ENCODE data around the gene CCDC9.
A peak's percentile ranks its signal among the peaks of the same experiment; 100 is the strongest.

Gene CCDC9

DNA sequence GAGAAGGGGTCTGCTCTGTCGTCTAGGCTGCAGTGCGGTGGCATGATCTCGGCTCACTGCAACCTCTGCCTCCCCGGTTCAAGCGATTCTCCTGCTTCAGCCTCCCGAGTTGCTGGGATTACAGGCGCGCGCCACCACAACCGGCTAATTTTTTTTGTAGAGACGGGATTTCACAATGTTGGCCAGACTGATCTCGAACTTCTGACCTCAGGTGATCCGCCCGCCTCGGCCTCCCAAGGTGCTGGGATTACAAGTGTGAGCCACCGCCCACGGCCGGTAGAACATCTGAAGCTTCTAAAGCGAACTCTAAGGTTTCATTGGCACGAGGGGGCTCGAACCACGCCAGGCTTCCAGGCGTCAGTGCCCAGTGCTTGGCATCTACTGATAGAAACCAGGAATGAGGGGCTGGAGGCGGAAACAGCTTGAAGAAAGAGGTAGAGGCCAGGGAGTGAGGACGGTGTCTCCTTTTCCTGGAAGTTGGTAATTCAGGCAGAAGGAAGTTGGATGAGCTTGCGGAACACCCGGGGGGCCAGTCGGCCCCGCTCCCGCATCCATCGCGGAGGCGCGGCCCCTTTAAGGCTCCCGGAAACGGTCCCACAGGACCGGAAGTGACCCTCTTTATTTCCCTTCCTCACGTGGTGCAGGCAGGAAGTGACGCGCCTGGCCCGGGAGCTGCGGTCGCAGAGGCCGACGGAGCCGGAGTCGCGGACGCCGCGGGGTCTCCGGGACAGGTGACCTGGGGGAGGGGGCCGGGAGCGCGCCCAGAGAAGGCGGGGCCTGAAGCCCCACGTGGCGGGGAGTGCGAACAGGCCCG is at the start of gene CCDC9:
TSS of gene CCDC9 (plus strand) at position 647 of the 814 bp plus-strand sequence. CDS start 1,876 bp downstream, outside the sequence.
- peak; percentile 85 for DNase-seq

DNA sequence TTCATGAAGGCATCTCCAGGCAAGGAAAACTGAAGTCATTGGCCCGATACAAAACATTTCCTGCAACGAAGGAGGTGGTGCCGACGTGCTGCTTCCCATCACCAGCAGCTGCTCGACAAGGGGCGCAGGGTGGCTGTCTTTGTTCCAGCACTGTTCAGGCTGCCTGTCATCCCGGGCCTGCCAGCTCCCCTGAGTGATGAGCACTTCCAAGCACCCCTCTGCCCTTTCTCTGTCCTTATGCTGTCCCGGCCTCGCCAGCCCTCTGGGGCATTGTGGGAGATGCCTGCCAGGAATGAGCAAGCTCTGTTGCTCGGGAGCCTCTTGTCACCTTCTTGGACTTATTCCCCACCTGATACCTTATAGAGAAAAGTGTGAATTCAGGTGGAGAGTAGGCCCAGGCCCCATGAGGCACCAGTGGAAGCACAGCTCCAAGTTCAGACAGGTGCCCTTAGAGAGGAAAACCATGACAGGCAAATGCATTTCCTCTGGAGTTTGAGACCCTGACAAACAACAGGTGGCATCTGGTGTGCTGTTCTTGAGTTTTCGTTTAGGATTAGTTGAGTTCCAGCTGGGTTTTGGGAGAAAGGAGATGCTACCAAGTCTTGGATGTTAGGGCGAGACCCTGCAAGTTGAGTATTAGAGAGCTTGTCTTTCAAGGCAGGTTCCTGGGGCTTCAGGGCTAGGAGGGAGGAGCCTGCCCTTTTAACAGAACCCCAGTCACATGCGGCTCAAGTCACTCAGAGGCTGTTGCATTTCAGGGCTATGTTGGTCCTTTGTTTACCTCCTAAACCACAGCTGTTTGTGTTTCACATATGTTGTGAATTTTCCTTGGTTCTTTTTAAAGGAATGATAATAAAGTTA is 46.8 kb upstream of the CCDC9 start:
- no peak for DNase-seq

- no peak for DNase-seq
Observed at GRCh38 chr19:47210180-47210490, 46.2 kb upstream of the CCDC9 start.

DNA sequence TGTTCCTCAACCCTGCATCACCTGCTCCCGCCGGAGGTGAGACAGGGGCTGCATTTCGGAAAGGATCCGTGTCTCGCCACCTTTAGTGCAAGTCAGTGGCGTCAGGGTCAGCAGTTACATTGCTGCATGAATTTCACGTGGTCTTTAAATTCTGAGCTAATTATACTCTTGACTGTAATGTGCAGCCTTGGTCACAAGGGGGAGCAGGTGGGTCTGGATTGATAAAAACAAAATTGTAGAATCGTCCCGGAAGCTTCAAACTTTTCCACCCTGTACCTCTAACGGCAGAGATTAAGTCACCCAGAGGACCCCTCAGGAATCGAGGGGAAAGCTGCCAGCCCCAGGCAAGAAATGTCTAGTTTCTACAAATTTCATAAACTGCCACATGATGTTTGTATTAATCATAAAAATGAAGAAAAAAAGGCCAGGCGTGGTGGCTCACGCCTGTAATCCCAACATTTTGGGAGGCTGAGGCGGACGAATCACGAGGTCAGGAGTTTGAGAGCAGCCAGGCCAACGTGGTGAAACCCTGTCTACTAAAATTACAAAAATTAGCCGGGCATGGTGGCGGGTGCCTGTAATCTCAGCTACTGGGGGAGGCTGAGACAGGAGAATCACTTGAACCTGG is 45.5 kb upstream of the CCDC9 start:
- DNase-seq = peak; percentile 22

DNA sequence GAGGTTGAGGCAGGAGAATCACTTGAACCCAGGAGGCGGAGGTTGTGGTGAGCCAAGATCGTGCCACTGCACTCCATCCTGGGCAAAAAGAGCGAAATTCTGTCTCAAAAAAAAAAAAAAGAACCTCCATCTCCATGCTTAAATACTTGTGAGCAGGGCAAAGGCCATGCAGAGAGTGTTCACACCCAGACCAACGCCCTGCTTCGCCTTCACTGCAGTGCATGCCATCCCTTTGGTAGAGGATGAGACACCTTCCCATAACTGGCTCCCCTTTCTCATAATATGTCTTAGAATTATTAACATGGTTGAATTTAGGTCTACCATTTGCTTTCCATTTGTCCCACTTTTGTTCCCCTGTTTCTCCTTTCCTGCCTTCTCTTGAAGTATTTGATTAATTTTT is 40.7 kb upstream of the CCDC9 start:
- DNase-seq = no peak

- no peak for DNase-seq
Observed at GRCh38 chr19:47221080-47221841, 35.1 kb upstream of the CCDC9 start.

DNA sequence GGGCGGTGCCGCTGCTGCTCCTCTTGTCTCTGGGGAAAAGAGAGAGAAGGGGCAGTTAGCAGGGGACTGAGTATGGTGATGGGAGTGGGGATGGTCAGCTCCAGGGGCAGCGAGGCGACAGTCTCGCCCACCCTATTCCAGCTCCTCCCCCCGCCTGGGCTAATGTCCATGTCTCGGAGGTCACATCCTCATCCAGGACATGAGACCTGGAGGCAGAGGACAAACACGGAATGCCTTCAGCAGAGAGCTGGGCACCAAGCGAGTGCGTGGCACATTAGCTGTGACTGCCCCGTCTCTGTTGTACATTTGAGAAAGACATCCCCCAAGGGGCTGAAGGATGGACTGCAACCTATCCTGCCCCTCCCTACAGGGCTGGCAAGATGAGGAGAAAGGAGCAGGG is 34.4 kb upstream of the CCDC9 start:
- DNase-seq = no peak

DNA sequence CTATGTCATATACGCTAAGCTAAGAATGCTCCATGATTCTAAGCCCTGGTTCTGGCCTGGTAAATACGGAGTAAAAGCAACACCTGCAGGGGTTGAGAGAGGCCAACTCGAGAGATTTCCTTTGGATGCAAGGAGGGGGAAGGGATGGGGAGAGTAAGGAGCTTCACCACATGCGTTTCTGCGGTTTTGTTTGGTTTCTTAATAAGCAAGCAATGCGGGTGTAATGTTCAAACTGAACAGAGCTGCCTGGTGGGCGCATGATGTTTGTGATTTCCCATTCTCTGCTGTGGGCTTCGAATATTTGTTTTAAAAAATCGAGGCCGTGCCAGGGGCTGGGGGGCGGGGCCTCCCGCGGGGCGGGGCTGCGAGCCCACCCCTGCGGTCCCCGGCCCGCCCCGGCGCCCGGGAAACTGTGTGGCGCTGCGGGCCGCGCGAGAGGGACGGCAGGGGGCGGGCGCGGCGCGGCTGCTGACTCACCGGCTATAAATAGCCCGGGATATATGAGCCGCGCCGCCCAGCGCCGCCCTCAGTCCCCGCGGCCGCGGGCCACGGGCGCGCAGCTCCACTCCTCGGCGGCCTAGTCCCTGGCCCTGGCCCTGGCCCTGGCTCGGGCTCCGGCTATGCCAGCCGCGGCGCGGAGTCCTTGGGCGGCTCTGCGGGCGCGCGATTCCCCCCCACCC is 30.4 kb upstream of the CCDC9 start:
- peak; percentile 56 for DNase-seq

DNA sequence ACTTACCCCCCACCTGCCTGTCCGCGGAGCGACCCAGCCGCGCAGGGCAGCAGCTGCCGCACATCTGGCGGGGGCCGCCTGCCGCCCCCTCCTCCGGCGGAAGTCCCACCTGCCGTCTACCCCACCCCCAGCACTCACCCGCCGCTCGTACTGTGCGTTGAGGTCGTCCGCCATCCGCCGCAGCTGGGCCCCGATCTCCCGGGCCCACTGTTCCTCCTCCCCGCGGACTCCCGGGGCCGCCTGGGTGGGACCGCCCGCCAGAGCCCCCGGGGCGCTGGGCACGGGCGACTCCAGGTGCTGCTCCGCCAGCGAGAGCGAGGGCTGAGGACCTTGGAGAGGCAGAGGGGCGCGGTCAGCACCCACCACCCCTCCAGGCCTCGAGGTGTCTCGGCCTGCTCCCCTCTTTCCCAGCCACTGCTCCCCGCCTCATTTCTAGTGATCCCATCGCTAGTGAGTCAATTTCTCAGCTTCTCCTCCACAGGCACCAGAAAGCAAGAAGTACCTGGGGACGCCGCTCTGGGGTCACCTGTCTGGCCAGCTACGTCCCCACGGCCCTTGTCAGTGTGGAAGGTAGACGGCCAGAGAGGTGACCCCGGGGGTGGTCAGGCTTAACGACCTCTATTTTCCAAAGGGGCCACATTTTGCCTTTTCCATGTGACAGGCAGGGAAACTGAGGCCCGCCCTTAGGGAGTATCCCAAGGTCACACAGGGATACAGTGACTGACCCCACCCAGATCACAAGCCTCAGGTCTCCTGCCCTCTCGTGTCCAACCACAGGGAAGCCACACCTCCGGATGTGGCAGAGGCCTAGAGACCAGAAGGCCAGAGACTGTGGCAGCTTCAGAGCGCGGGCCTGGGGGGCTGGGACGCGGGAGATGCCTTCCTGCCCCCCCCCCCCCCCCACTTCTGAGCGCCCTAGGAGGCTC is 29.6 kb upstream of the CCDC9 start:
- peak; percentile 25 for DNase-seq

DNA sequence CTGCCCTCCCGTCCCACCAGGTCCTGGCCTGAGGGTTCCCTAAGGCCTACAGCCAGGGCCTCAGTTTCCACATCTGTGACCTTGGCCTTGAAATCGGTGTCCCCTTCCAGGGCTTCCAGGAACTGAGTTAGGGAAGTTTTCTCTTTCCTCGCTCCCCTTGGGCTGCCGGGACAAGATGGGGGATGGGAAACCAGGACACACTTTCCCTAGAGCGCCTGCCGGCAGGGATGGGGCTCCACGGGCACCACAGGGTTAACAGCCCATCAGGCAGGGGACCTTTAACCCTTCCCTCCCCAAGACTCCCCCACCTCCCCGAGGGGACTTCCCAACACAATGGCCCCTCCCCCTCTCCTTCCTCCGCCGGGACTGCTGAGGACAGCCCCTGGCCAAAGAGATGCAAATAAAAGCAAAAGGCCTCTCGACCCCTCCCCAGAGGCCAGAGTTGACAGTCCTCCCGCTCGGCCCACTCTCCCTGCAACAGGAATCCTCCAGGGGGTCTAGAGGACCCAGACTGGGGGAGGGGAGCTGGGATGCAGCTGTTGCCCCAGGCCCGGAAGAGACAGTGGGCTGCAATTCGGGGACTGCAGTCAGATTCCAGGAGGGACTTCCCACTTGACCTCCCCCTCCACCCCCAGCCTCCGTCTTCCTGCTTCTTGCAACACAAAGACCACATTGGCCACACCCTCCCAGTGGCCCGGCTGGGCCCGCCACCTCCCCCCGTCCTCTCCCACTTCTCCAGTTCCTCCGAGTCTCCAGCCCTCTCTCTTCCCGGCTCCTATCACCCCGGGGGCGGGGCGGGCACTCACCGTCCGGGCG is 28.8 kb upstream of the CCDC9 start:
- peak; percentile 51 for DNase-seq

GRCh38 chr19:47228168-47228936 is 28.0 kb upstream of the CCDC9 start:
- no peak for DNase-seq

GRCh38 chr19:47228937-47229675 is 27.2 kb upstream of the CCDC9 start:
- DNase-seq = no peak

GRCh38 chr19:47229676-47230053 is 26.7 kb upstream of the CCDC9 start:
- no peak for DNase-seq

DNA sequence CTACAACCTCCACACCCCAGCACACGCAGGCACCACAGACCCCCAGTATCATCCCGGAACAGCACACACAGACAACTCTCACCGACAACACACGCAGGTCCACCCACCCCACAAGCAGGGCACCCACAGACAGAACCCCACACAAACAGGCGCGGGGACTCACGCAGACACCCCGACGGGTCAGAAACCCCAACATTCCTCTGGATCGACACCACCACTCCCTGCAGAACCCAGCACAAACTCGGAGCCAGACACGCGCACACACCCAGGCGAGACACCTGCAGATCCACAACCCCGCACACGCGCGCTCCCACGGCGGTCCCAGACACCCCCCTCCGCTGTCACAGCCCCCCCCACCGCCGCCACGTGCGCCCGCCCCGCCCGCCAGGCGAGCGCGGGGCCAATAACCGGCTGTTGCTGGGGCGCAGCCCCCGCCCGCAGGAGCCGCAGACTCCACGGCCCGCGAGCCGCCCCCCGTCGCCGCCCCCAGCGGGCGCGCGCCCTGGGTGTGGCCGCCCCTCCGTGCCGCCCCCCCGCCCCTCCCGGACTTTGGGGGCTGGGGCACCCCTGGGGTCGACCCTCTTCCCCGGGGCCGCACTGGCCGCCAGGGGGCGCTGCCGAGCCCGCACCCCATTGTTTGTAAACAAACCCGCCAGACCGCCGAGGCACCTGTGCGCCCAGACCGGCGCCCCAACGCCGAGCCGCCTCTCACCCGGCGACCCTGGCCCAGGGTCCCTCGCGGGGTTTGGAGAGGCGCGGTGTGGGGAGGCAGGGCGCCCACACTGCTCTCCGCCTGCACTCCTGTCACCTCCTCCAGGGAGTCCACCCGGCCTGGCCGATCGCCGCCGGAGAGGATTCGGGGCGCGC is 26.0 kb upstream of the CCDC9 start:
- DNase-seq = no peak

- DNase-seq = no peak
Observed at GRCh38 chr19:47230921-47231214, 25.5 kb upstream of the CCDC9 start, which contains the start of gene BBC3. BBC3 (minus strand) TSS chr19:47231199; CDS start chr19:47228431, 2,768 bp downstream.

GRCh38 chr19:47231215-47232054 is 24.9 kb upstream of the CCDC9 start:
- DNase-seq = no peak
